ENCODE results near the gene PTPRH. TPM values are rescaled to one million over a fixed set of nuclear protein-coding genes. Genes with fewer than 3 reads are reported as not detected.
A peak's percentile ranks its signal among the peaks of the same experiment; 100 is the strongest.

Gene PTPRH
- total and polyA plus RNA-seq, 9 of the 15 experiments (the other 6 are each of a cell fraction or from before 2014, with no cell fraction given), result 0.87 to 34.3 (median 22.7) TPM

DNA sequence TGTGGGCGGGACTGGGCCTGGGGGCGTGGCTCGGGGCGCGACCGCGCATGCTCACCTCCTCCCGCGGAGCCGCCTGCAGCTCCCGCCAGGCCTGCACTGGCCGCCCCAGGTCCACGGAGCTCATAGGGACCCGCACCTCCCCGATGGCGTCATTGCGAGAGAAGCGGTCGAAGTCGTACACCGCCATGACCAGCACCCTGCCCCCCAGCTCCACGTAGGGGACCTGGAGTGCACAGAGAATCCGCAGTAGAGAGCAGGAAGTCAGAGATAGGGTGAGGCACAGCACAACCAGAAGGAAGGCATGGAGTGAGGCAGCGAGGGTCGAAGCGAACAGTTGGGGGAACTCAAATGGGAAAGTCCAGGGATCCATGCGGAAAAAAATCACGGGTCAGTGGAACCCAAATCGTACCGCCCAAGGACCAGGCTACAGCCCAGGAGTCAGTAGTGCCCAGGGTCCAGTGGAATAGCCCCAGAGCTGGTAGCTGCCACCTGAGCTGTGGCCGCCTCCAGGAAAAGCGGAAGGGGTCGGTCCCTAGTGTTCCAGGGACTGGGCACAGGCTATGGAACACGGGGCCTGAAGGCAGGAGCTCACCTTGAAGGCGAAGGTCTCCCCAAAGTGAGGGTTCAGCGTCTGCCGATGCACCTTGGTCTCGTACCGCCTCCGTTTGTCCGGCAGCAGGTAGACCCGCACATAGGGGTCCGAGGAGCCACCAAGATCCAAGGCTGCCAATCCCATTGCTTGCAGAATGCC is 34.0 kb downstream of the PTPRH start:
- intact Hi-C loops (cut with micrococcal nuclease), result no loop called here
- Histone ChIP-seq H3K79me2 (ENCODE audit: control insufficient read depth, insufficient read depth, low read length) (no peaks in the 10 kb centered on the region; the same call in 2 of the 3 replicates), H3K9ac (ENCODE audit: insufficient read depth in 1 of 2, low read depth in 2 of 2, low read length in 2 of 2) (peak overlapping the region; percentile 72 to 94), H3K9me1 (ENCODE audit: control insufficient read depth, insufficient read depth, low read length) (no peaks in the 10 kb centered on the region), H3K27ac (ENCODE audit: extremely low read depth, low read depth, low read length) (peak overlapping the region; percentile 75), H3K9me3 (replicated peaks; ENCODE audit: control insufficient read depth, insufficient read depth, low read depth, low read length) (no peaks in the 10 kb centered on the region), H3K27me3 (ENCODE audit: control insufficient read depth in 2 of 2, insufficient read depth in 2 of 2, low read length in 2 of 2) (no peaks in the 10 kb centered on the region), H4K20me1 (replicated peaks; ENCODE audit: control insufficient read depth, insufficient read depth, low read length) (peaks cover 10% of the 10 kb centered on the region), H3K4me2 (ENCODE audit: insufficient read depth, low read length) (peak overlapping the region; percentile 88), H2AFZ (ENCODE audit: low read depth, low read length) (peak overlapping the region; percentile 95), H3K4me3 (peak overlapping the region; percentile 60), H3K36me3 (ENCODE audit: control insufficient read depth, insufficient read depth, low read length) (no peaks in the 10 kb centered on the region), H3K4me1 (replicated peaks in 1 of 2; ENCODE audit: control insufficient read depth in 2 of 2, insufficient read depth in 2 of 2, low read length in 2 of 2) (peaks cover 37 to 55% of the 10 kb centered on the region in 2 experiments)
- ATAC-seq (peak; percentile 83), DNase-seq (ENCODE audit: extremely low read depth in 1 of 4, low spot score in 3 of 4) (peak; percentile 90 to 96 (median 94)), FAIRE-seq (peak; percentile 91)
- POLR2A ChIA-PET, result interaction anchor here (0.6 to 2.7 kb wide), 13 partner anchors 9 to 278 kb away, joined by 3 to 19 read pairs (median 4); partner anchors contain the start of genes DNAAF3, PPP6R1, PTPRH and UBE2S
- TSS peak; percentile 88 for BruUV-seq (replicated peaks)
- WGBS (ENCODE audit: insufficient coverage, low coverage, missing lambda C conversion rate), result 21% methylated on average over 37 of the region's 43 CpGs
- in situ Hi-C loops (cut with MboI), result no loop called here
- CTCF ChIA-PET (ENCODE audit: low intra/inter-chr PET ratio), result no interaction called here
- TF ChIP-seq, protein P1, sequence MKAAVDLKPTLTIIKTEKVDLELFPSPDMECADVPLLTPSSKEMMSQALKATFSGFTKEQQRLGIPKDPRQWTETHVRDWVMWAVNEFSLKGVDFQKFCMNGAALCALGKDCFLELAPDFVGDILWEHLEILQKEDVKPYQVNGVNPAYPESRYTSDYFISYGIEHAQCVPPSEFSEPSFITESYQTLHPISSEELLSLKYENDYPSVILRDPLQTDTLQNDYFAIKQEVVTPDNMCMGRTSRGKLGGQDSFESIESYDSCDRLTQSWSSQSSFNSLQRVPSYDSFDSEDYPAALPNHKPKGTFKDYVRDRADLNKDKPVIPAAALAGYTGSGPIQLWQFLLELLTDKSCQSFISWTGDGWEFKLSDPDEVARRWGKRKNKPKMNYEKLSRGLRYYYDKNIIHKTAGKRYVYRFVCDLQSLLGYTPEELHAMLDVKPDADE (conservative IDR thresholded peaks at IDR 0.05; ENCODE audit: control insufficient read depth, low read depth, low read length), result no peak
- TF ChIP-seq, protein P2, sequence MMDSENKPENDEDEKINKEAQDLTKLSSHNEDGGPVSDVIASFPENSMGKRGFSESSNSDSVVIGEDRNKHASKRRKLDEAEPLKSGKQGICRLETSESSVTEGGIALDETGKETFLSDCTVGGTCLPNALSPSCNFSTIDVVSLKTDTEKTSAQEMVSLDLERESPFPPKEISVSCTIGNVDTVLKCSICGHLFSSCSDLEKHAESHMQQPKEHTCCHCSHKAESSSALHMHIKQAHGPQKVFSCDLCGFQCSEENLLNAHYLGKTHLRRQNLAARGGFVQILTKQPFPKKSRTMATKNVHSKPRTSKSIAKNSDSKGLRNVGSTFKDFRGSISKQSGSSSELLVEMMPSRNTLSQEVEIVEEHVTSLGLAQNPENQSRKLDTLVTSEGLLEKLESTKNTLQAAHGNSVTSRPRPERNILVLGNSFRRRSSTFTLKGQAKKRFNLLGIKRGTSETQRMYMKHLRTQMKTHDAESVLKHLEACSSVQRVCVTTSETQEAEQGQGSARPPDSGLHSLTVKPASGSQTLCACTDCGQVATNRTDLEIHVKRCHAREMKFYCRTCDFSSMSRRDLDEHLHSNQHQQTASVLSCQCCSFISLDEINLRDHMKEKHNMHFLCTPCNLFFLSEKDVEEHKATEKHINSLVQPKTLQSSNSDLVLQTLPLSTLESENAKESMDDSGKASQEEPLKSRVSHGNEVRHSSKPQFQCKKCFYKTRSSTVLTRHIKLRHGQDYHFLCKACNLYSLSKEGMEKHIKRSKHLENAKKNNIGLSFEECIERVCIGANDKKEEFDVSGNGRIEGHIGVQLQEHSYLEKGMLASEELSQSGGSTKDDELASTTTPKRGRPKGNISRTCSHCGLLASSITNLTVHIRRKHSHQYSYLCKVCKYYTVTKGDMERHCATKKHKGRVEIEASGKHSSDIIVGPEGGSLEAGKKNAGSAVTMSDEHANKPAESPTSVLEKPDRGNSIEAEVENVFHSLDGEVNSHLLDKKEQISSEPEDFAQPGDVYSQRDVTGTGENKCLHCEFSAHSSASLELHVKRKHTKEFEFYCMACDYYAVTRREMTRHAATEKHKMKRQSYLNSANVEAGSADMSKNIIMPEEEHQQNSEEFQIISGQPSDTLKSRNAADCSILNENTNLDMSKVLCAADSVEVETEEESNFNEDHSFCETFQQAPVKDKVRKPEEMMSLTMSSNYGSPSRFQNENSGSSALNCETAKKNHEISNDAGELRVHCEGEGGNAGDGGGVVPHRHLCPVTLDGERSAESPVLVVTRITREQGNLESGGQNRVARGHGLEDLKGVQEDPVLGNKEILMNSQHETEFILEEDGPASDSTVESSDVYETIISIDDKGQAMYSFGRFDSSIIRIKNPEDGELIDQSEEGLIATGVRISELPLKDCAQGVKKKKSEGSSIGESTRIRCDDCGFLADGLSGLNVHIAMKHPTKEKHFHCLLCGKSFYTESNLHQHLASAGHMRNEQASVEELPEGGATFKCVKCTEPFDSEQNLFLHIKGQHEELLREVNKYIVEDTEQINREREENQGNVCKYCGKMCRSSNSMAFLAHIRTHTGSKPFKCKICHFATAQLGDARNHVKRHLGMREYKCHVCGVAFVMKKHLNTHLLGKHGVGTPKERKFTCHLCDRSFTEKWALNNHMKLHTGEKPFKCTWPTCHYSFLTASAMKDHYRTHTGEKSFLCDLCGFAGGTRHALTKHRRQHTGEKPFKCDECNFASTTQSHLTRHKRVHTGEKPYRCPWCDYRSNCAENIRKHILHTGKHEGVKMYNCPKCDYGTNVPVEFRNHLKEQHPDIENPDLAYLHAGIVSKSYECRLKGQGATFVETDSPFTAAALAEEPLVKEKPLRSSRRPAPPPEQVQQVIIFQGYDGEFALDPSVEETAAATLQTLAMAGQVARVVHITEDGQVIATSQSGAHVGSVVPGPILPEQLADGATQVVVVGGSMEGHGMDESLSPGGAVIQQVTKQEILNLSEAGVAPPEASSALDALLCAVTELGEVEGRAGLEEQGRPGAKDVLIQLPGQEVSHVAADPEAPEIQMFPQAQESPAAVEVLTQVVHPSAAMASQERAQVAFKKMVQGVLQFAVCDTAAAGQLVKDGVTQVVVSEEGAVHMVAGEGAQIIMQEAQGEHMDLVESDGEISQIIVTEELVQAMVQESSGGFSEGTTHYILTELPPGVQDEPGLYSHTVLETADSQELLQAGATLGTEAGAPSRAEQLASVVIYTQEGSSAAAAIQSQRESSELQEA (IDR thresholded peaks at IDR 0.05; ENCODE audit: low read depth), result no peak
- no peak for TF ChIP-seq THRB (CRISPR knock-in tag; conservative IDR thresholded peaks at IDR 0.05)
- no peak for TF ChIP-seq MAFK (IDR thresholded peaks at IDR 0.05; ENCODE audit: low read length)
- TF ChIP-seq, protein P3, sequence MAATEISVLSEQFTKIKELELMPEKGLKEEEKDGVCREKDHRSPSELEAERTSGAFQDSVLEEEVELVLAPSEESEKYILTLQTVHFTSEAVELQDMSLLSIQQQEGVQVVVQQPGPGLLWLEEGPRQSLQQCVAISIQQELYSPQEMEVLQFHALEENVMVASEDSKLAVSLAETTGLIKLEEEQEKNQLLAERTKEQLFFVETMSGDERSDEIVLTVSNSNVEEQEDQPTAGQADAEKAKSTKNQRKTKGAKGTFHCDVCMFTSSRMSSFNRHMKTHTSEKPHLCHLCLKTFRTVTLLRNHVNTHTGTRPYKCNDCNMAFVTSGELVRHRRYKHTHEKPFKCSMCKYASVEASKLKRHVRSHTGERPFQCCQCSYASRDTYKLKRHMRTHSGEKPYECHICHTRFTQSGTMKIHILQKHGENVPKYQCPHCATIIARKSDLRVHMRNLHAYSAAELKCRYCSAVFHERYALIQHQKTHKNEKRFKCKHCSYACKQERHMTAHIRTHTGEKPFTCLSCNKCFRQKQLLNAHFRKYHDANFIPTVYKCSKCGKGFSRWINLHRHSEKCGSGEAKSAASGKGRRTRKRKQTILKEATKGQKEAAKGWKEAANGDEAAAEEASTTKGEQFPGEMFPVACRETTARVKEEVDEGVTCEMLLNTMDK (IDR thresholded peaks at IDR 0.05; ENCODE audit: borderline replicate concordance, insufficient read depth, low read depth, low read length, poor library complexity, severe bottlenecking), result no peak
- TF ChIP-seq, protein P4, sequence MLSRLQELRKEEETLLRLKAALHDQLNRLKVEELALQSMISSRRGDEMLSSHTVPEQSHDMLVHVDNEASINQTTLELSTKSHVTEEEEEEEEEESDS (CRISPR knock-in tag; IDR thresholded peaks at IDR 0.05), result no peak

Data from K562 (cell line).